Activated CD4-positive, alpha-beta memory T cell treated with anti-CD3 and anti-CD28 coated beads for 36 hours (primary cell): ENCODE results near the gene VAC14. TPM values are rescaled to one million over a fixed set of nuclear protein-coding genes. Genes with fewer than 3 reads are reported as not detected.

Source experiments
- CTCF ChIA-PET: fragments of 350-600 bp; sonication (Branson Sonifier 250); formaldehyde crosslinking; loops from one replicate; lab custom pipeline; 2021; ENCODE audit warnings: antibody characterized with exemption, inconsistent platforms; lab: Charles Lee
- POLR2A ChIA-PET: fragments of 350-600 bp; sonication (Branson Sonifier 250); formaldehyde crosslinking; loops from one replicate; lab custom pipeline; 2021; ENCODE audit warnings: antibody characterized with exemption; lab: Charles Lee
- DNase-seq: peaks from one replicate; pipeline ENCODE4 v3.0.0-alpha.2; 2020
- H3K27ac Mint-ChIP-seq: one replicate; pipeline ENCODE4 v1.8.0; 2021; ENCODE audit warnings: mixed read lengths
- H3K27me3 Mint-ChIP-seq: one replicate; pipeline ENCODE4 v1.8.0; 2021; ENCODE audit warnings: mixed read lengths
- H3K36me3 Mint-ChIP-seq: one replicate; pipeline ENCODE4 v1.8.0; 2021; ENCODE audit warnings: mixed read lengths
- H3K4me1 Mint-ChIP-seq: one replicate; pipeline ENCODE4 v1.8.0; 2021; ENCODE audit warnings: low read depth, mixed read lengths
- H3K4me3 Mint-ChIP-seq: one replicate; pipeline ENCODE4 v1.8.0; 2021; ENCODE audit warnings: mild to moderate bottlenecking, mixed read lengths
- H3K9me3 Mint-ChIP-seq: one replicate; pipeline ENCODE4 v1.8.0; 2021; ENCODE audit warnings: mixed read lengths
- intact Hi-C: fragments of 100-400 bp; cut with micrococcal nuclease; formaldehyde crosslinking; loops from one replicate; pipeline ENCODE4 v1.15.1; 2023
- total RNA-seq, 2 experiments: library from RNA; stranded (reverse); gene quantifications; one replicate each; pipeline ENCODE4 v1.2.3, GENCODE V29; 2021

The VAC14 gene
- total RNA-seq, 2 experiments from 2014 or later, result 22.2 to 25.0 TPM

GRCh38 chr16:70782237-70782636, 18.7 kb downstream of the VAC14 start:
- Mint-ChIP-seq H3K27ac (no peak overlapping the region), H3K4me3 (no peak overlapping the region), H3K36me3 (peaks cover 60% of the 10 kb centered on the region), H3K27me3 (no peaks in the 10 kb centered on the region), H3K4me1 (no peaks in the 10 kb centered on the region), H3K9me3 (no peaks in the 10 kb centered on the region)
- ChIA-PET CTCF (interaction anchor here (2.1 kb wide), 1 partner anchor 11 kb away, joined by 8 read pairs; no protein-coding TSS in a partner anchor), POLR2A (no interaction called here)
- intact Hi-C loops, result no loop called here
- no peak for DNase-seq

GRCh38 chr16:70781800-70782199, 19.2 kb downstream of the VAC14 start:
- H3K4me3 Mint-ChIP-seq, result no peak overlapping the region
- DNase-seq, result no peak
- ChIA-PET CTCF (interaction anchor here (2.1 kb wide), 1 partner anchor 11 kb away, joined by 8 read pairs; no protein-coding TSS in a partner anchor), POLR2A (no interaction called here)
- H3K27ac Mint-ChIP-seq, result no peak overlapping the region
- no peaks in the 10 kb centered on the region for H3K9me3 Mint-ChIP-seq
- H3K27me3 Mint-ChIP-seq, result no peaks in the 10 kb centered on the region
- peaks cover 60% of the 10 kb centered on the region for H3K36me3 Mint-ChIP-seq
- intact Hi-C loops, result no loop called here
- H3K4me1 Mint-ChIP-seq, result no peaks in the 10 kb centered on the region

GRCh38 chr16:70780546-70780945, 20.4 kb downstream of the VAC14 start:
- ChIA-PET POLR2A (no interaction called here), CTCF (interaction anchor here (2.1 kb wide), 1 partner anchor 10 kb away, joined by 12 read pairs; no protein-coding TSS in a partner anchor)
- H3K4me1 Mint-ChIP-seq, result no peaks in the 10 kb centered on the region
- H3K27ac Mint-ChIP-seq, result no peak overlapping the region
- intact Hi-C loops, result no loop called here
- peaks cover 60% of the 10 kb centered on the region for H3K36me3 Mint-ChIP-seq
- no peaks in the 10 kb centered on the region for H3K27me3 Mint-ChIP-seq
- no peak for DNase-seq
- no peak overlapping the region for H3K4me3 Mint-ChIP-seq
- no peaks in the 10 kb centered on the region for H3K9me3 Mint-ChIP-seq

GRCh38 chr16:70779361-70779760, 21.6 kb downstream of the VAC14 start:
- intact Hi-C loops, result no loop called here
- Mint-ChIP-seq H3K27me3 (no peaks in the 10 kb centered on the region), H3K27ac (no peak overlapping the region), H3K4me1 (no peaks in the 10 kb centered on the region), H3K36me3 (peaks cover 52% of the 10 kb centered on the region), H3K9me3 (no peaks in the 10 kb centered on the region), H3K4me3 (no peak overlapping the region)
- ChIA-PET POLR2A (interaction anchor here (1.0 kb wide), 1 partner anchor 21 kb away, joined by 4 read pairs; the partner anchor contains the start of gene VAC14), CTCF (interaction anchor here (0.5 to 2.1 kb wide), 3 partner anchors 9 to 719 kb away, joined by 5 to 12 read pairs (median 5); no protein-coding TSS in a partner anchor)
- DNase-seq, result no peak

GRCh38 chr16:70778901-70779309, 22.1 kb downstream of the VAC14 start:
- peaks cover 47% of the 10 kb centered on the region for H3K36me3 Mint-ChIP-seq
- ChIA-PET POLR2A (interaction anchor here (1.0 kb wide), 1 partner anchor 22 kb away, joined by 4 read pairs; the partner anchor contains the start of gene VAC14), CTCF (interaction anchor here (0.5 to 2.1 kb wide), 3 partner anchors 8 to 720 kb away, joined by 5 to 12 read pairs (median 5); no protein-coding TSS in a partner anchor)
- H3K27ac Mint-ChIP-seq, result no peak overlapping the region
- H3K4me3 Mint-ChIP-seq, result no peak overlapping the region
- intact Hi-C loops, result no loop called here
- no peaks in the 10 kb centered on the region for H3K4me1 Mint-ChIP-seq
- H3K27me3 Mint-ChIP-seq, result no peaks in the 10 kb centered on the region
- no peaks in the 10 kb centered on the region for H3K9me3 Mint-ChIP-seq
- DNase-seq, result no peak

GRCh38 chr16:70777973-70778406, 23.0 kb downstream of the VAC14 start:
- Mint-ChIP-seq H3K9me3 (no peaks in the 10 kb centered on the region), H3K4me1 (no peaks in the 10 kb centered on the region), H3K27me3 (no peaks in the 10 kb centered on the region), H3K36me3 (peaks cover 39% of the 10 kb centered on the region), H3K4me3 (no peak overlapping the region), H3K27ac (no peak overlapping the region)
- ChIA-PET POLR2A (no interaction called here), CTCF (no interaction called here)
- intact Hi-C loops, result no loop called here
- no peak for DNase-seq

GRCh38 chr16:70777496-70777895, 23.5 kb downstream of the VAC14 start:
- H3K4me1 Mint-ChIP-seq, result no peaks in the 10 kb centered on the region
- peaks cover 39% of the 10 kb centered on the region for H3K36me3 Mint-ChIP-seq
- POLR2A ChIA-PET, result no interaction called here
- H3K4me3 Mint-ChIP-seq, result no peak overlapping the region
- no peak for DNase-seq
- H3K27me3 Mint-ChIP-seq, result no peaks in the 10 kb centered on the region
- CTCF ChIA-PET, result no interaction called here
- no peaks in the 10 kb centered on the region for H3K9me3 Mint-ChIP-seq
- intact Hi-C loops, result no loop called here
- H3K27ac Mint-ChIP-seq, result no peak overlapping the region

- Mint-ChIP-seq H3K9me3 (no peaks in the 10 kb centered on the region), H3K4me3 (no peak overlapping the region), H3K36me3 (peaks cover 25% of the 10 kb centered on the region), H3K4me1 (no peaks in the 10 kb centered on the region), H3K27ac (no peak overlapping the region), H3K27me3 (no peaks in the 10 kb centered on the region)
- ChIA-PET POLR2A (interaction anchor here (0.9 kb wide), 1 partner anchor 26 kb away, joined by 3 read pairs; the partner anchor contains the start of gene VAC14), CTCF (no interaction called here)
- DNase-seq, result no peak
- intact Hi-C loops, result no loop called here
Observed at GRCh38 chr16:70775399-70775798, 25.6 kb downstream of the VAC14 start.

GRCh38 chr16:70774261-70774660, 26.7 kb downstream of the VAC14 start:
- Mint-ChIP-seq H3K27me3 (no peaks in the 10 kb centered on the region), H3K9me3 (no peaks in the 10 kb centered on the region), H3K27ac (no peak overlapping the region), H3K4me1 (no peaks in the 10 kb centered on the region), H3K36me3 (peaks cover 26% of the 10 kb centered on the region), H3K4me3 (no peak overlapping the region)
- POLR2A ChIA-PET, result no interaction called here
- DNase-seq, result no peak
- CTCF ChIA-PET, result no interaction called here
- intact Hi-C loops, result no loop called here

GRCh38 chr16:70772493-70772892, 28.5 kb downstream of the VAC14 start:
- no peak for DNase-seq
- no peak overlapping the region for H3K27ac Mint-ChIP-seq
- no peaks in the 10 kb centered on the region for H3K4me1 Mint-ChIP-seq
- CTCF ChIA-PET, result interaction anchor here (1.3 to 4.2 kb wide), 5 partner anchors 11 to 608 kb away, joined by 3 to 49 read pairs (median 5); no protein-coding TSS in a partner anchor
- intact Hi-C loops, result no loop called here
- POLR2A ChIA-PET, result no interaction called here
- no peaks in the 10 kb centered on the region for H3K9me3 Mint-ChIP-seq
- H3K36me3 Mint-ChIP-seq, result peaks cover 18% of the 10 kb centered on the region
- H3K27me3 Mint-ChIP-seq, result no peaks in the 10 kb centered on the region
- H3K4me3 Mint-ChIP-seq, result no peak overlapping the region

GRCh38 chr16:70770626-70771552, 30.1 kb downstream of the VAC14 start:
- Mint-ChIP-seq H3K27ac (no peak overlapping the region), H3K36me3 (peaks cover 15% of the 10 kb centered on the region), H3K9me3 (no peaks in the 10 kb centered on the region), H3K27me3 (no peaks in the 10 kb centered on the region), H3K4me1 (no peaks in the 10 kb centered on the region), H3K4me3 (no peak overlapping the region)
- DNase-seq, result peak; percentile 75
- POLR2A ChIA-PET, result interaction anchor here (1.0 to 2.2 kb wide), 2 partner anchors 33 to 390 kb away, joined by 3 to 5 read pairs; no protein-coding TSS in a partner anchor
- CTCF ChIA-PET, result interaction anchor here (0.6 to 4.2 kb wide), 41 partner anchors 9 to 725 kb away, joined by 3 to 49 read pairs (median 4); partner anchors contain the start of genes CALB2, DDX19A and VAC14
- intact Hi-C loops, result loop anchor here (1.0 kb wide), 3 partner anchors 34 to 91 kb away; no protein-coding TSS in a partner anchor

- Mint-ChIP-seq H3K27me3 (no peaks in the 10 kb centered on the region), H3K4me1 (no peaks in the 10 kb centered on the region), H3K36me3 (peaks cover 15% of the 10 kb centered on the region), H3K27ac (no peak overlapping the region), H3K9me3 (no peaks in the 10 kb centered on the region), H3K4me3 (no peak overlapping the region)
- POLR2A ChIA-PET, result interaction anchor here (2.2 kb wide), 1 partner anchor 389 kb away, joined by 5 read pairs; no protein-coding TSS in a partner anchor
- DNase-seq, result no peak
- CTCF ChIA-PET, result interaction anchor here (0.6 to 4.2 kb wide), 13 partner anchors 9 to 118 kb away, joined by 3 to 49 read pairs (median 8); partner anchors contain the start of gene VAC14
- intact Hi-C loops, result no loop called here
Observed at GRCh38 chr16:70770291-70770625, 30.7 kb downstream of the VAC14 start.
